HEK293 (cell line): ENCODE measurements around the gene DCHS1.

Experiments used
- CTCF ChIA-PET: fragments of 350-600 bp; formaldehyde crosslinking; extraction: SDS; loops from one replicate; lab custom pipeline; 2021; ENCODE audit warnings: antibody characterized with exemption; lab: Yijun Ruan, JAX
- POLR2A ChIA-PET: fragments of 300-600 bp; formaldehyde crosslinking; extraction: SDS; loops from one replicate; lab custom pipeline; 2020; ENCODE audit warnings: antibody characterized with exemption, inconsistent platforms; lab: Yijun Ruan, JAX
- H3K27ac ChIP-seq: fragments of 200-500 bp; sonication (Bioruptor generic); 2 replicates; pipeline ENCODE4 v1.5.1; 2014; ENCODE audit warnings: low read depth, low read length, control low read depth, inconsistent platforms; ENCODE audit errors: extremely low read depth
- H3K36me3 ChIP-seq, 2 experiments: fragments of 200-500 bp in 1 of 2; sonication (Bioruptor generic) in 1 of 2; 1 replicate in 1 of 2; 2 replicates in 1 of 2; pipeline ENCODE4 v1.5.1; 2014 to 2017; ENCODE audit warnings: inconsistent platforms in 2 of 2, low read length in 2 of 2; ENCODE audit not compliant: control insufficient read depth in 2 of 2, insufficient read depth in 1 of 2
- H3K4me1 ChIP-seq: fragments of 200-500 bp; sonication (Bioruptor generic); 2 replicates; pipeline ENCODE4 v1.5.1; 2014; ENCODE audit warnings: mild to moderate bottlenecking, low read length, inconsistent platforms; ENCODE audit not compliant: control insufficient read depth, insufficient read depth
- H3K4me3 ChIP-seq: 2 replicates; pipeline ENCODE4 v1.5.1; 2011; ENCODE audit warnings: low read depth, mild to moderate bottlenecking, control low read depth, low read length, moderate library complexity
- H3K9me3 ChIP-seq: fragments of 200-500 bp; sonication (Bioruptor generic); 2 replicates; pipeline ENCODE4 v1.5.1; 2014; ENCODE audit warnings: low read depth, low read length, inconsistent platforms; ENCODE audit not compliant: control insufficient read depth, insufficient read depth
- EGR2 ChIP-seq: fragments of 450-650 bp; formaldehyde crosslinking; IDR thresholded peaks from 2 replicates; pipeline ENCODE4 v1.5.1; 2016; ENCODE audit warnings: low read depth, missing biosample characterization, missing genetic modification characterization
- FEZF1 ChIP-seq: fragments of 450-650 bp; formaldehyde crosslinking; IDR thresholded peaks from 2 replicates; pipeline ENCODE4 v1.5.1; 2016; ENCODE audit warnings: missing biosample characterization, missing genetic modification characterization
- GLIS2 ChIP-seq: fragments of 450-650 bp; formaldehyde crosslinking; IDR thresholded peaks from 2 replicates; pipeline ENCODE4 v1.5.1; 2016; ENCODE audit warnings: missing biosample characterization, missing genetic modification characterization
- IKZF3 ChIP-seq: fragments of 450-650 bp; IDR thresholded peaks from 2 replicates; pipeline ENCODE4 v1.5.0; 2018; ENCODE audit warnings: missing biosample characterization, mild to moderate bottlenecking, missing genetic modification characterization, moderate library complexity
- SP3 ChIP-seq: fragments of 450-650 bp; formaldehyde crosslinking; IDR thresholded peaks from 2 replicates; pipeline ENCODE4 v1.5.1; 2016; ENCODE audit warnings: missing biosample characterization, missing genetic modification characterization
- ZBTB20 ChIP-seq: fragments of 450-650 bp; formaldehyde crosslinking; IDR thresholded peaks from 2 replicates; pipeline ENCODE4 v1.5.1; 2016; ENCODE audit warnings: missing biosample characterization, missing genetic modification characterization
- ZNF155 ChIP-seq: fragments of 450-650 bp; formaldehyde crosslinking; IDR thresholded peaks from 2 replicates; pipeline ENCODE4 v1.5.1; 2016; ENCODE audit warnings: missing biosample characterization, missing genetic modification characterization
- ZNF221 ChIP-seq: fragments of 450-650 bp; formaldehyde crosslinking; IDR thresholded peaks from 2 replicates; pipeline ENCODE4 v1.5.1; 2017; ENCODE audit warnings: missing biosample characterization, missing genetic modification characterization, borderline replicate concordance
- ZNF311 ChIP-seq: fragments of 450-650 bp; formaldehyde crosslinking; IDR thresholded peaks from 2 replicates; pipeline ENCODE4 v1.5.1; 2017; ENCODE audit warnings: missing biosample characterization, missing genetic modification characterization, borderline replicate concordance
- ZNF335 ChIP-seq: fragments of 450-650 bp; formaldehyde crosslinking; conservative IDR thresholded peaks from 2 replicates; pipeline ENCODE4 v1.5.1; 2016; ENCODE audit warnings: missing biosample characterization, missing genetic modification characterization
- ZNF37A ChIP-seq: fragments of 450-650 bp; IDR thresholded peaks from 2 replicates; pipeline ENCODE4 v1.5.1; 2018; ENCODE audit warnings: missing biosample characterization, missing genetic modification characterization
- ZNF404 ChIP-seq: fragments of 450-650 bp; formaldehyde crosslinking; IDR thresholded peaks from 2 replicates; pipeline ENCODE4 v1.5.1; 2017; ENCODE audit warnings: missing biosample characterization, missing genetic modification characterization
- ZNF514 ChIP-seq: fragments of 450-650 bp; formaldehyde crosslinking; IDR thresholded peaks from 2 replicates; pipeline ENCODE4 v1.5.1; 2016; ENCODE audit warnings: missing biosample characterization, missing genetic modification characterization
- ZNF600 ChIP-seq: fragments of 450-650 bp; formaldehyde crosslinking; IDR thresholded peaks from 2 replicates; pipeline ENCODE4 v1.5.1; 2016; ENCODE audit warnings: missing biosample characterization, missing genetic modification characterization
- ZNF629 ChIP-seq: fragments of 450-650 bp; formaldehyde crosslinking; IDR thresholded peaks from 2 replicates; pipeline ENCODE4 v1.5.1; 2017; ENCODE audit warnings: missing biosample characterization, missing genetic modification characterization
- ZNF707 ChIP-seq: fragments of 450-650 bp; formaldehyde crosslinking; IDR thresholded peaks from 2 replicates; pipeline ENCODE4 v1.5.1; 2016; ENCODE audit warnings: missing biosample characterization, missing genetic modification characterization
- ZNF747 ChIP-seq: fragments of 450-650 bp; formaldehyde crosslinking; IDR thresholded peaks from 2 replicates; pipeline ENCODE4 v1.5.1; 2016; ENCODE audit warnings: missing biosample characterization, missing genetic modification characterization
- ZNF776 ChIP-seq: fragments of 450-650 bp; formaldehyde crosslinking; IDR thresholded peaks from 2 replicates; pipeline ENCODE4 v1.5.0; 2017; ENCODE audit warnings: missing biosample characterization, missing genetic modification characterization, borderline replicate concordance
- ZNF791 ChIP-seq: fragments of 450-650 bp; formaldehyde crosslinking; IDR thresholded peaks from 2 replicates; pipeline ENCODE4 v1.5.1; 2016; ENCODE audit warnings: missing biosample characterization, missing genetic modification characterization
- TF ChIP-seq, protein P1 (sequence below): fragments of 450-650 bp; formaldehyde crosslinking; IDR thresholded peaks from 2 replicates; pipeline ENCODE4 v1.5.1; 2016; ENCODE audit warnings: missing biosample characterization, missing genetic modification characterization
- TF ChIP-seq, protein P2 (sequence below): fragments of 450-650 bp; formaldehyde crosslinking; IDR thresholded peaks from 2 replicates; pipeline ENCODE4 v1.5.1; 2016; ENCODE audit warnings: missing biosample characterization, missing genetic modification characterization
- TF ChIP-seq, protein P3 (sequence below): IDR thresholded peaks from 2 replicates; pipeline ENCODE4 v1.6.1; 2011; ENCODE audit warnings: mild to moderate bottlenecking, low read depth, low read length, borderline replicate concordance
- TF ChIP-seq, protein P4 (sequence below): fragments of 450-650 bp; formaldehyde crosslinking; IDR thresholded peaks from 2 replicates; pipeline ENCODE4 v1.5.1; 2016; ENCODE audit warnings: missing biosample characterization, missing genetic modification characterization
- TF ChIP-seq, protein P5 (sequence below): fragments of 450-650 bp; formaldehyde crosslinking; optimal IDR thresholded peaks from 2 replicates; pipeline ENCODE3; 2016; ENCODE audit warnings: missing biosample characterization, mild to moderate bottlenecking, missing genetic modification characterization

DCHS1 gene

DNA sequence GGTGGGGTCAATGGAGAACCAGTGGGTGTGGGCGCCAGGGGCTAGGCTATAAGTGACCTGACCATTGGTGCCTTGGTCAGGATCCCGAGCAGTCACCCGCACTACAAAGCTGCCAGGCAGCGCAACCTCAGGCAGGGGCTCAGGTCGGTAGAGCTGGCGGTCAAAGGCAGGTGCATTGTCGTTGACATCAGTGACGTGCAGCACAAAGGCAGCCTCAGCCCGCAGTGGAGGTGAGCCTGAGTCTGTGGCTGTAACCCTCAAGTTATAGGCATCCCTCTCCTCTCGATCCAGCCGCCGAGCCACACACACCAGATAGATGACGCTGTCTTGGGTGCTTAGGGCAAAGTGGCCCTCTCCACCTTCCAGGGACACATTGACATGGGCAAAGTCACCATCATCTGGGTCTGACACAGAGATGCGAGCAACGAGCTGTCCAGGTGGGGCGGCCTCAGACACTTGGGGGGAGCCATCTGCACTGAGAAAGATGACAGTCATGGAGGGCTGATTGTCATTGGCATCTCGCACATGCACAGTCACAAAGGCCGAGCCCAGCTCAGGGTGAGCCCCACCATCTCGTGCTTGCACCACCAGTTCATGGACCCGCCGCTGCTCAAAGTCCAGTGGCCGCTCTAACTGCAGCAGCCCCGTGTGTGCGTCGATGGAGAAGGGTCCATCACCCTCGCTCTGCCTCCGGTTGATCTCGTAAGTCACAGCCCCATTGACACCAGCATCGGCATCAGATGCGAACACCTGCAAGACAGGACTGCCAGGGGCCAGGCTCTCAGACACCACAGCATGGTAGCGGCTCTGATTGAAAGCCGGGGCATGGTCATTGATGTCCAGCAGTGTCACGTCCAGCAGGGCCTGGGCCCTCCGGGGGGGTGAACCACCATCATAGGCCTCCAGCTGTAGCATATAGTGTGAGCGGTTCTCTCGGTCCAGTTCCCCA, 15.3 kb downstream of the DCHS1 start:
- peaks cover 0 to 17% of the 10 kb centered on the region in 2 experiments; a peak in 1 of 3 replicates for H3K36me3 ChIP-seq
- ChIA-PET POLR2A (no interaction called here), CTCF (interaction anchor here (1.6 to 1.7 kb wide), 2 partner anchors 11 to 109 kb away, joined by 4 to 8 read pairs; no protein-coding TSS in a partner anchor)
- no peak for TF ChIP-seq ZNF335 (tag by site-specific recombination)
- TF ChIP-seq ZNF404 (tag by site-specific recombination) = no peak
- no peak for TF ChIP-seq ZNF776
- TF ChIP-seq, protein P1, sequence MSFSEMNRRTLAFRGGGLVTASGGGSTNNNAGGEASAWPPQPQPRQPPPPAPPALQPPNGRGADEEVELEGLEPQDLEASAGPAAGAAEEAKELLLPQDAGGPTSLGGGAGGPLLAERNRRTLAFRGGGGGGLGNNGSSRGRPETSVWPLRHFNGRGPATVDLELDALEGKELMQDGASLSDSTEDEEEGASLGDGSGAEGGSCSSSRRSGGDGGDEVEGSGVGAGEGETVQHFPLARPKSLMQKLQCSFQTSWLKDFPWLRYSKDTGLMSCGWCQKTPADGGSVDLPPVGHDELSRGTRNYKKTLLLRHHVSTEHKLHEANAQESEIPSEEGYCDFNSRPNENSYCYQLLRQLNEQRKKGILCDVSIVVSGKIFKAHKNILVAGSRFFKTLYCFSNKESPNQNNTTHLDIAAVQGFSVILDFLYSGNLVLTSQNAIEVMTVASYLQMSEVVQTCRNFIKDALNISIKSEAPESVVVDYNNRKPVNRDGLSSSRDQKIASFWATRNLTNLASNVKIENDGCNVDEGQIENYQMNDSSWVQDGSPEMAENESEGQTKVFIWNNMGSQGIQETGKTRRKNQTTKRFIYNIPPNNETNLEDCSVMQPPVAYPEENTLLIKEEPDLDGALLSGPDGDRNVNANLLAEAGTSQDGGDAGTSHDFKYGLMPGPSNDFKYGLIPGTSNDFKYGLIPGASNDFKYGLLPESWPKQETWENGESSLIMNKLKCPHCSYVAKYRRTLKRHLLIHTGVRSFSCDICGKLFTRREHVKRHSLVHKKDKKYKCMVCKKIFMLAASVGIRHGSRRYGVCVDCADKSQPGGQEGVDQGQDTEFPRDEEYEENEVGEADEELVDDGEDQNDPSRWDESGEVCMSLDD (tag by site-specific recombination) = no peak
- TF ChIP-seq ZNF629 = no peak
- TF ChIP-seq ZNF747 (tag by site-specific recombination) = no peak
- H3K27ac ChIP-seq = no peak overlapping the region
- H3K9me3 ChIP-seq = no peaks in the 10 kb centered on the region
- no peaks in the 10 kb centered on the region for H3K4me1 ChIP-seq
- no peak overlapping the region for H3K4me3 ChIP-seq

DNA sequence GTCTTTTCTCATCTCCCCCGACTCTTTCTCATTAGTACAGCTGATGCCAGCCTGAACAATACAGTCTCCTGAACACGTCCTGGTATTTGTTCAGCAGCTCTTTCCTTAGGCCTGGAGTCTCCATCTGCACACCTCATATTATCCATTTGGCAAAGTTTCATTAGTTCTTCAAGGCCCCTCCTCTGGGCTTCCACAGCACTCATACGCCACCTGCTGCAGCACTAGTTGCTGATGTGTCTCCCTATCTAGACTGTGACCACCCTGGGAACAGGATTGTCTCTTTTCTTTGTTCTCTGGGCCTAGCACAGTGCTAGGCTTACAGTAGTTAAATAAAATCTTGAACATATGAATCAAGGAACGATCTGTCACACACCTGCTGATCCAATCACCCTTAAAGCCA, 17.2 kb downstream of the DCHS1 start:
- no peak overlapping the region for H3K4me3 ChIP-seq
- CTCF ChIA-PET = interaction anchor here (0.6 to 1.1 kb wide), 5 partner anchors 11 to 205 kb away, joined by 3 to 5 read pairs (median 3); partner anchors contain the start of gene MRPL17
- no peaks in the 10 kb centered on the region for H3K4me1 ChIP-seq
- H3K36me3 ChIP-seq = peaks cover 0 to 21% of the 10 kb centered on the region in 2 experiments; a peak in 1 of 3 replicates
- TF ChIP-seq EGR2 (tag by site-specific recombination) (no peak), SP3 (tag by site-specific recombination) (no peak), ZNF37A (tag by site-specific recombination) (no peak), ZNF600 (tag by site-specific recombination) (no peak)
- TF ChIP-seq, protein P2, sequence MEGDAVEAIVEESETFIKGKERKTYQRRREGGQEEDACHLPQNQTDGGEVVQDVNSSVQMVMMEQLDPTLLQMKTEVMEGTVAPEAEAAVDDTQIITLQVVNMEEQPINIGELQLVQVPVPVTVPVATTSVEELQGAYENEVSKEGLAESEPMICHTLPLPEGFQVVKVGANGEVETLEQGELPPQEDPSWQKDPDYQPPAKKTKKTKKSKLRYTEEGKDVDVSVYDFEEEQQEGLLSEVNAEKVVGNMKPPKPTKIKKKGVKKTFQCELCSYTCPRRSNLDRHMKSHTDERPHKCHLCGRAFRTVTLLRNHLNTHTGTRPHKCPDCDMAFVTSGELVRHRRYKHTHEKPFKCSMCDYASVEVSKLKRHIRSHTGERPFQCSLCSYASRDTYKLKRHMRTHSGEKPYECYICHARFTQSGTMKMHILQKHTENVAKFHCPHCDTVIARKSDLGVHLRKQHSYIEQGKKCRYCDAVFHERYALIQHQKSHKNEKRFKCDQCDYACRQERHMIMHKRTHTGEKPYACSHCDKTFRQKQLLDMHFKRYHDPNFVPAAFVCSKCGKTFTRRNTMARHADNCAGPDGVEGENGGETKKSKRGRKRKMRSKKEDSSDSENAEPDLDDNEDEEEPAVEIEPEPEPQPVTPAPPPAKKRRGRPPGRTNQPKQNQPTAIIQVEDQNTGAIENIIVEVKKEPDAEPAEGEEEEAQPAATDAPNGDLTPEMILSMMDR (tag by site-specific recombination) = 0 out of 2 replicates have a peak, but pooled peaks have one; percentile 27
- TF ChIP-seq, protein P3, sequence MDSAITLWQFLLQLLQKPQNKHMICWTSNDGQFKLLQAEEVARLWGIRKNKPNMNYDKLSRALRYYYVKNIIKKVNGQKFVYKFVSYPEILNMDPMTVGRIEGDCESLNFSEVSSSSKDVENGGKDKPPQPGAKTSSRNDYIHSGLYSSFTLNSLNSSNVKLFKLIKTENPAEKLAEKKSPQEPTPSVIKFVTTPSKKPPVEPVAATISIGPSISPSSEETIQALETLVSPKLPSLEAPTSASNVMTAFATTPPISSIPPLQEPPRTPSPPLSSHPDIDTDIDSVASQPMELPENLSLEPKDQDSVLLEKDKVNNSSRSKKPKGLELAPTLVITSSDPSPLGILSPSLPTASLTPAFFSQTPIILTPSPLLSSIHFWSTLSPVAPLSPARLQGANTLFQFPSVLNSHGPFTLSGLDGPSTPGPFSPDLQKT = no peak
- TF ChIP-seq, protein P4, sequence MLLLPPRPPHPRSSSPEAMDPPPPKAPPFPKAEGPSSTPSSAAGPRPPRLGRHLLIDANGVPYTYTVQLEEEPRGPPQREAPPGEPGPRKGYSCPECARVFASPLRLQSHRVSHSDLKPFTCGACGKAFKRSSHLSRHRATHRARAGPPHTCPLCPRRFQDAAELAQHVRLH (tag by site-specific recombination) = no peak
- TF ChIP-seq, all 188 proteins: peak for 1
- Histone ChIP-seq H3K9me3 (no peaks in the 10 kb centered on the region), H3K27ac (no peak overlapping the region)
- POLR2A ChIA-PET = no interaction called here

DNA sequence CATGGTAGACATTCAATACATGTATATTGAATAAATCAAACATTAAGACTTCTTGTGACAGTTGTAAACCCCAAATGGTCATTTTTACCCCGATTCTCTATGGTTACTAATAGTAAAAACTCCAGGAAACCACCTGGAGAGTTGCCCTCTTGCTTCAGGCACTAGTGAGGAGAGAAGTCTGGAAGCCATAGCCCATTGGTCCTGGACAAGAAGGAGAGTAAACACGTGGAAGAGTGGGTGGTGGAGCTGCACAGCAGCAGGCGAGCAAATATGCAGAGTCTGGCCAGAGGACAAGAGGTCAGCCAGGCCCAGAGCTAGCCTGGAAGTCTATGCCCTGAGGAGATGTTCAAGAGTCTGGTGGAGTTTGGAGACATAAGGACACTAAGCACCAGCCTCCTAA, 17.7 kb downstream of the DCHS1 start:
- ChIA-PET POLR2A (no interaction called here), CTCF (interaction anchor here (0.7 to 1.1 kb wide), 3 partner anchors 45 to 204 kb away, joined by 3 read pairs; partner anchors contain the start of gene MRPL17)
- H3K36me3 ChIP-seq = peaks cover 0 to 26% of the 10 kb centered on the region in 2 experiments; a peak in 1 of 3 replicates
- H3K9me3 ChIP-seq = no peaks in the 10 kb centered on the region
- no peak overlapping the region for H3K27ac ChIP-seq
- H3K4me1 ChIP-seq = no peaks in the 10 kb centered on the region
- TF ChIP-seq ZNF791 (tag by site-specific recombination) (no peak), ZNF600 (tag by site-specific recombination) (no peak), ZBTB20 (tag by site-specific recombination) (no peak), GLIS2 (tag by site-specific recombination) (no peak), IKZF3 (tag by site-specific recombination) (no peak), ZNF514 (no peak), ZNF707 (tag by site-specific recombination) (no peak), SP3 (tag by site-specific recombination) (no peak), ZNF221 (tag by site-specific recombination) (no peak), ZNF155 (tag by site-specific recombination) (no peak), ZNF311 (no peak), FEZF1 (no peak)
- TF ChIP-seq, protein P5, sequence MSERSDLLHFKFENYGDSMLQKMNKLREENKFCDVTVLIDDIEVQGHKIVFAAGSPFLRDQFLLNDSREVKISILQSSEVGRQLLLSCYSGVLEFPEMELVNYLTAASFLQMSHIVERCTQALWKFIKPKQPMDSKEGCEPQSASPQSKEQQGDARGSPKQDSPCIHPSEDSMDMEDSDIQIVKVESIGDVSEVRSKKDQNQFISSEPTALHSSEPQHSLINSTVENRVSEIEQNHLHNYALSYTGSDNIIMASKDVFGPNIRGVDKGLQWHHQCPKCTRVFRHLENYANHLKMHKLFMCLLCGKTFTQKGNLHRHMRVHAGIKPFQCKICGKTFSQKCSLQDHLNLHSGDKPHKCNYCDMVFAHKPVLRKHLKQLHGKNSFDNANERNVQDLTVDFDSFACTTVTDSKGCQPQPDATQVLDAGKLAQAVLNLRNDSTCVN (tag by site-specific recombination) = no peak
- H3K4me3 ChIP-seq = no peak overlapping the region
